A673 (cell line): ENCODE data around the gene GBF1. TPM values are rescaled to one million over a fixed set of nuclear protein-coding genes. Genes with fewer than 3 reads are reported as not detected.

Experiments used
- BruUV-seq: library from RNA; stranded (reverse); fragments of 400-500 nt; replicated peaks from 2 replicates; lab custom pipeline; 2021; lab: Mats Ljungman, UMichigan
- CTCF ChIA-PET: fragments of 300-600 bp; sonication (Branson Sonifier 250); formaldehyde crosslinking; loops from one replicate; lab custom pipeline; 2022; ENCODE audit warnings: antibody characterized with exemption; lab: Charles Lee
- POLR2A ChIA-PET: fragments of 300-600 bp; sonication (Branson Sonifier 250); formaldehyde crosslinking; loops from one replicate; lab custom pipeline; 2022; ENCODE audit warnings: antibody characterized with exemption; ENCODE audit not compliant: low non-redundant PET; lab: Charles Lee
- DNase-seq: peaks from one replicate; pipeline ENCODE4 v3.0.0-alpha.2; 2015; ENCODE audit warnings: low spot score
- H3K27ac ChIP-seq: fragments of 200-600 bp; sonication (generic); 2 replicates; pipeline ENCODE4 v1.5.1; 2016; ENCODE audit warnings: mixed run types, low read depth, mild to moderate bottlenecking, mixed read lengths, antibody characterized with exemption, low read length; ENCODE audit not compliant: poor library complexity, severe bottlenecking
- H3K27me3 ChIP-seq: fragments of 200-600 bp; sonication (generic); replicated peaks from 2 replicates; pipeline ENCODE4 v1.6.1; 2017; ENCODE audit warnings: mixed run types, low read depth, mild to moderate bottlenecking, mixed read lengths, antibody characterized with exemption, low read length; ENCODE audit not compliant: insufficient read depth, poor library complexity
- H3K36me3 ChIP-seq: fragments of 200-600 bp; sonication (generic); 2 replicates; pipeline ENCODE4 v1.6.1; 2016; ENCODE audit warnings: mixed run types, mild to moderate bottlenecking, mixed read lengths, antibody characterized with exemption, low read length; ENCODE audit not compliant: insufficient read depth, poor library complexity, severe bottlenecking
- H3K4me1 ChIP-seq: fragments of 200-600 bp; sonication (generic); 2 replicates; pipeline ENCODE4 v1.6.1; 2017; ENCODE audit warnings: mixed run types, mild to moderate bottlenecking, mixed read lengths, antibody characterized with exemption, low read length; ENCODE audit not compliant: insufficient read depth, poor library complexity, severe bottlenecking
- H3K4me3 ChIP-seq: fragments of 200-600 bp; sonication (generic); 2 replicates; pipeline ENCODE4 v1.5.1; 2016; ENCODE audit warnings: low read depth, mixed run types, mild to moderate bottlenecking, mixed read lengths, low read length; ENCODE audit not compliant: poor library complexity, severe bottlenecking
- H3K9me3 ChIP-seq: fragments of 200-600 bp; sonication (generic); 2 replicates; pipeline ENCODE4 v1.6.1; 2016; ENCODE audit warnings: mixed run types, low read depth, mild to moderate bottlenecking, mixed read lengths, antibody characterized with exemption, low read length; ENCODE audit not compliant: poor library complexity, severe bottlenecking
- CTCF ChIP-seq: fragments of 300-800, 200-600 bp; sonication (generic); conservative IDR thresholded peaks from 2 replicates; pipeline ENCODE4 v1.5.1; 2017; ENCODE audit warnings: low read depth, mild to moderate bottlenecking, antibody characterized with exemption, low read length, moderate library complexity, mixed read lengths
- EZH2 ChIP-seq: fragments of 200-600 bp; sonication (generic); IDR thresholded peaks from 2 replicates; pipeline ENCODE4 v1.6.1; 2017; ENCODE audit warnings: borderline replicate concordance, low read depth, mild to moderate bottlenecking, mixed read lengths, antibody characterized with exemption, low read length; ENCODE audit not compliant: poor library complexity, severe bottlenecking
- intact Hi-C: fragments of 100-400 bp; cut with micrococcal nuclease; formaldehyde crosslinking; loops from one replicate; pipeline ENCODE4 v1.10.0; 2022; ENCODE audit not compliant: unreplicated experiment
- total RNA-seq: library from RNA; stranded (reverse); gene quantifications from 2 replicates; pipeline ENCODE4 v1.2.3, GENCODE V29; 2021

Gene GBF1
- total RNA-seq, 1 experiment from 2014 or later: 50.0 TPM

DNA sequence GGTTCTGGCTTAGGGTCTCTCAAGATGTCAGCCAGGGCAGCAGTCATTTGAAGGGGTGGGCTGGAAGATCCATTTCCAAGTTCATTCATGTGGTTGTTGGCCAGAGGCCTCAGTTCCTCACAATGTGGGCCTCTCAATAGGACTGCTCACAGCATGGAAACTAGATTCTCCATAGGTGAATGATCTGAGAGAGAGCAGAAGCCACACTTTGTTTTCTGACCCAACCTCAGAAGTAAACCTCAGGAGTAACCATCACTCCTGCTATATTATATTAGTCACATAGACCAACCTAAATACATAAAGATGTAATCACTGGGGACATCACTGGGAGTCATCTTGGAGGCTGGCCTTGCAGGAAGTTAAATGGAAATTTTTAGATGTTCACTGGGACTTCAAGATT, 42.2 kb downstream of the GBF1 start:
- TF ChIP-seq CTCF: no peak
- TF ChIP-seq EZH2: no peak
- ChIA-PET CTCF (no interaction called here), POLR2A (no interaction called here)
- Histone ChIP-seq H3K27me3 (no peaks in the 10 kb centered on the region), H3K4me3 (no peak overlapping the region), H3K9me3 (no peaks in the 10 kb centered on the region), H3K36me3 (no peaks in the 10 kb centered on the region), H3K4me1 (no peaks in the 10 kb centered on the region), H3K27ac (no peak overlapping the region)
- DNase-seq: no peak
- BruUV-seq: no TSS peak
- intact Hi-C loops: no loop called here

DNA sequence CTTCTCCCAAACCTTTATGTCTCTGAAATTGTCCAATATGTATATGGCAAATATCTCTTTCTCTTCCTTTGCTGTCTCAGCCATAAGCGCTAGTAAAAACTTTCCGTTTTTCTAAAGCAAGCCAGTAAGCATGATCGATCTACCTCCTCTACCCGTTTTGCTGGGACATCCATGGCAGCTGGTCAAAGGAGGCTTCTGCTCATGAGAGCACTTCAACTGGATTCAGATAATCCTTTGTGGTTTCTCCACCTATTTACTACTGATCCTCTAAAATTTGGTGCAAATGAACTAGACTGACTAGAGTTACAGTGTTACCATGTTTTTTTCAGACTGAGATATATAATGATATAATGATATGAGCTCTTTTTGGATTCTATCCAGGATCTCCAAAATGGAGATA, 42.7 kb downstream of the GBF1 start:
- TF ChIP-seq CTCF (no peak), EZH2 (no peak)
- H3K36me3 ChIP-seq: no peaks in the 10 kb centered on the region
- no peaks in the 10 kb centered on the region for H3K27me3 ChIP-seq
- H3K9me3 ChIP-seq: no peaks in the 10 kb centered on the region
- no peak overlapping the region for H3K4me3 ChIP-seq
- intact Hi-C loops: no loop called here
- ChIA-PET POLR2A (no interaction called here), CTCF (no interaction called here)
- no peak overlapping the region for H3K27ac ChIP-seq
- H3K4me1 ChIP-seq: no peaks in the 10 kb centered on the region
- BruUV-seq: no TSS peak
- no peak for DNase-seq

- BruUV-seq: no TSS peak
- H3K27me3 ChIP-seq: no peaks in the 10 kb centered on the region
- TF ChIP-seq EZH2: no peak
- no peak for TF ChIP-seq CTCF
- H3K27ac ChIP-seq: no peak overlapping the region
- H3K9me3 ChIP-seq: no peaks in the 10 kb centered on the region
- H3K4me3 ChIP-seq: no peak overlapping the region
- no peak for DNase-seq
- no peaks in the 10 kb centered on the region for H3K36me3 ChIP-seq
- H3K4me1 ChIP-seq: no peaks in the 10 kb centered on the region
- intact Hi-C loops: no loop called here
- CTCF ChIA-PET: no interaction called here
- POLR2A ChIA-PET: no interaction called here
Measured at GRCh38 chr10:102289356-102289755, 44.0 kb downstream of the GBF1 start.
